ENCODE data around the gene SLC8B1. TPM values are rescaled to one million over a fixed set of nuclear protein-coding genes. Genes with fewer than 3 reads are reported as not detected.

Gene SLC8B1
- total and polyA plus RNA-seq, 4 donors: 9.9 to 23.8 (median 14.2) TPM

GRCh38 chr12:113316155-113316554 lies 18.8 kb downstream of the SLC8B1 start:
- H3K36me3 ChIP-seq (ENCODE audit: control insufficient read depth in 4 of 4, insufficient read depth in 3 of 4, low read depth in 1 of 4, low read length in 3 of 4): peaks cover 9 to 55% (median 27%) of the 10 kb centered on the region in 4 donors
- no peak for DNase-seq (ENCODE audit: low spot score)
- 96% methylated on average over 7 of the region's 7 CpGs for WGBS
- H3K4me1 ChIP-seq (ENCODE audit: control insufficient read depth in 4 of 4, insufficient read depth in 4 of 4, low read length in 3 of 4): no peaks in the 10 kb centered on the region
- no peak overlapping the region for H3K4me3 ChIP-seq (ENCODE audit: low read depth in 1 of 3, low read length in 3 of 3)
- no peak for TF ChIP-seq SP1 (IDR thresholded peaks at IDR 0.05)
- TF ChIP-seq GABPA (IDR thresholded peaks at IDR 0.05 in 1 of 2, conservative IDR thresholded peaks at IDR 0.05 in 1 of 2): no peak
- TF ChIP-seq, protein P1, sequence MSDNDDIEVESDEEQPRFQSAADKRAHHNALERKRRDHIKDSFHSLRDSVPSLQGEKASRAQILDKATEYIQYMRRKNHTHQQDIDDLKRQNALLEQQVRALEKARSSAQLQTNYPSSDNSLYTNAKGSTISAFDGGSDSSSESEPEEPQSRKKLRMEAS (IDR thresholded peaks at IDR 0.05): no peak
- no peak for TF ChIP-seq FOXA2 (IDR thresholded peaks at IDR 0.05)
- H3K27ac ChIP-seq (ENCODE audit: low read depth in 1 of 2, low read length in 2 of 2): no peak overlapping the region
- H3K9me3 ChIP-seq (ENCODE audit: control insufficient read depth in 4 of 4, low read length in 3 of 4): no peaks in the 10 kb centered on the region
- H3K9ac ChIP-seq (ENCODE audit: low read depth in 1 of 2, low read length in 2 of 2): no peak overlapping the region
- no peaks in the 10 kb centered on the region for H3K27me3 ChIP-seq (ENCODE audit: control insufficient read depth in 4 of 4, insufficient read depth in 4 of 4, low read length in 3 of 4)

GRCh38 chr12:113315358-113315757 lies 19.6 kb downstream of the SLC8B1 start:
- Histone ChIP-seq H3K27ac (ENCODE audit: low read depth in 1 of 2, low read length in 2 of 2) (no peak overlapping the region), H3K4me3 (ENCODE audit: low read depth in 1 of 3, low read length in 3 of 3) (no peak overlapping the region), H3K9me3 (ENCODE audit: control insufficient read depth in 4 of 4, low read length in 3 of 4) (no peaks in the 10 kb centered on the region), H3K9ac (ENCODE audit: low read depth in 1 of 2, low read length in 2 of 2) (no peak overlapping the region), H3K4me1 (ENCODE audit: control insufficient read depth in 4 of 4, insufficient read depth in 4 of 4, low read length in 3 of 4) (no peaks in the 10 kb centered on the region), H3K36me3 (ENCODE audit: control insufficient read depth in 4 of 4, insufficient read depth in 3 of 4, low read depth in 1 of 4, low read length in 3 of 4) (peaks cover 6 to 51% (median 27%) of the 10 kb centered on the region in 4 donors), H3K27me3 (ENCODE audit: control insufficient read depth in 4 of 4, insufficient read depth in 4 of 4, low read length in 3 of 4) (no peaks in the 10 kb centered on the region)
- WGBS: 92% methylated on average over 9 of the region's 9 CpGs
- TF ChIP-seq ATF3 (IDR thresholded peaks at IDR 0.05): no peak
- no peak for TF ChIP-seq CTCF (IDR thresholded peaks at IDR 0.05; ENCODE audit: low read depth, low read length, missing input control)
- no peak for TF ChIP-seq JUND (IDR thresholded peaks at IDR 0.05)
- no peak for TF ChIP-seq YY1 (IDR thresholded peaks at IDR 0.05)
- no peak for TF ChIP-seq TAF1 (conservative IDR thresholded peaks at IDR 0.05)
- no peak for TF ChIP-seq HNF4A (conservative IDR thresholded peaks at IDR 0.05)
- TF ChIP-seq, protein P1 (IDR thresholded peaks at IDR 0.05): no peak
- TF ChIP-seq HNF4G (IDR thresholded peaks at IDR 0.05): no peak
- TF ChIP-seq REST (IDR thresholded peaks at IDR 0.05): no peak
- TF ChIP-seq NR2F2 (IDR thresholded peaks at IDR 0.05): no peak
- no peak for TF ChIP-seq RXRA (IDR thresholded peaks at IDR 0.05)
- TF ChIP-seq FOXA1 (IDR thresholded peaks at IDR 0.05): no peak
- TF ChIP-seq, protein P2, sequence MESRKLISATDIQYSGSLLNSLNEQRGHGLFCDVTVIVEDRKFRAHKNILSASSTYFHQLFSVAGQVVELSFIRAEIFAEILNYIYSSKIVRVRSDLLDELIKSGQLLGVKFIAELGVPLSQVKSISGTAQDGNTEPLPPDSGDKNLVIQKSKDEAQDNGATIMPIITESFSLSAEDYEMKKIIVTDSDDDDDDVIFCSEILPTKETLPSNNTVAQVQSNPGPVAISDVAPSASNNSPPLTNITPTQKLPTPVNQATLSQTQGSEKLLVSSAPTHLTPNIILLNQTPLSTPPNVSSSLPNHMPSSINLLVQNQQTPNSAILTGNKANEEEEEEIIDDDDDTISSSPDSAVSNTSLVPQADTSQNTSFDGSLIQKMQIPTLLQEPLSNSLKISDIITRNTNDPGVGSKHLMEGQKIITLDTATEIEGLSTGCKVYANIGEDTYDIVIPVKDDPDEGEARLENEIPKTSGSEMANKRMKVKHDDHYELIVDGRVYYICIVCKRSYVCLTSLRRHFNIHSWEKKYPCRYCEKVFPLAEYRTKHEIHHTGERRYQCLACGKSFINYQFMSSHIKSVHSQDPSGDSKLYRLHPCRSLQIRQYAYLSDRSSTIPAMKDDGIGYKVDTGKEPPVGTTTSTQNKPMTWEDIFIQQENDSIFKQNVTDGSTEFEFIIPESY (IDR thresholded peaks at IDR 0.05): no peak
- TF ChIP-seq FOXA2 (IDR thresholded peaks at IDR 0.05): no peak
- TF ChIP-seq EGR1 (IDR thresholded peaks at IDR 0.05; ENCODE audit: low read depth in 2 of 2): no peak
- DNase-seq (ENCODE audit: low spot score): no peak
